SJSA1 (cell line): ENCODE measurements around the gene SIL1. TPM values are rescaled to one million over a fixed set of nuclear protein-coding genes. Genes with fewer than 3 reads are reported as not detected.

Experiments
- DNase-seq, 2 experiments: peaks; one replicate each; pipeline ENCODE4 v3.0.0-alpha.2; 2015 to 2020; ENCODE audit warnings: low spot score in 2 of 2, low read depth in 1 of 2
- H3K27ac ChIP-seq: fragments of 250-450 bp; sonication (Bioruptor Pico); 2 replicates; pipeline ENCODE4 v1.5.1; 2020; ENCODE audit warnings: mild to moderate bottlenecking, moderate library complexity
- H3K27me3 ChIP-seq: fragments of 250-450 bp; sonication (Bioruptor Pico); replicated peaks from 2 replicates; pipeline ENCODE4 v1.5.1; 2020; ENCODE audit warnings: mild to moderate bottlenecking, moderate library complexity
- H3K36me3 ChIP-seq: fragments of 250-450 bp; sonication (Bioruptor Pico); 2 replicates; pipeline ENCODE4 v1.5.1; 2020; ENCODE audit warnings: mild to moderate bottlenecking
- H3K4me1 ChIP-seq: fragments of 250-450 bp; sonication (Bioruptor Pico); replicated peaks from 2 replicates; pipeline ENCODE4 v1.6.1; 2021; ENCODE audit warnings: mild to moderate bottlenecking
- H3K4me3 ChIP-seq: fragments of 250-450 bp; sonication (Bioruptor Pico); 2 replicates; pipeline ENCODE4 v1.5.1; 2020; ENCODE audit warnings: mild to moderate bottlenecking
- H3K9me3 ChIP-seq: fragments of 250-450 bp; sonication (Bioruptor Pico); replicated peaks from 2 replicates; pipeline ENCODE4 v1.5.1; 2020; ENCODE audit warnings: mild to moderate bottlenecking
- total RNA-seq: library from RNA; depleted of rRNA; stranded (reverse); fragments of >200 nt; shearing (Covaris generic); gene quantifications from 2 replicates; pipeline ENCODE4 v1.2.3, GENCODE V29; 2014

SIL1 gene
- total RNA-seq, 1 experiment from 2014 or later = 58.2 TPM

GRCh38 chr5:138979684-138980280, 218.4 kb downstream of the SIL1 start:
- no peak overlapping the region for H3K27ac ChIP-seq
- no peak for DNase-seq
- H3K27me3 ChIP-seq = no peaks in the 10 kb centered on the region
- no peaks in the 10 kb centered on the region for H3K9me3 ChIP-seq
- H3K4me3 ChIP-seq = no peak overlapping the region
- H3K4me1 ChIP-seq = peaks cover 14% of the 10 kb centered on the region
- H3K36me3 ChIP-seq = no peaks in the 10 kb centered on the region; the same call in 1 of the 2 replicates

- no peaks in the 10 kb centered on the region for H3K9me3 ChIP-seq
- H3K36me3 ChIP-seq = no peaks in the 10 kb centered on the region; the same call in 1 of the 2 replicates
- DNase-seq = no peak
- H3K27ac ChIP-seq = no peak overlapping the region
- H3K27me3 ChIP-seq = no peaks in the 10 kb centered on the region
- H3K4me3 ChIP-seq = no peak overlapping the region
- H3K4me1 ChIP-seq = peaks cover 14% of the 10 kb centered on the region
Measured at GRCh38 chr5:138978581-138978980, 219.6 kb downstream of the SIL1 start.

GRCh38 chr5:138978080-138978479, 220.1 kb downstream of the SIL1 start:
- Histone ChIP-seq H3K36me3 (no peaks in the 10 kb centered on the region; the same call in 1 of the 2 replicates), H3K27ac (no peak overlapping the region; the same call in 1 of the 2 replicates), H3K4me1 (peaks cover 14% of the 10 kb centered on the region), H3K4me3 (no peak overlapping the region), H3K9me3 (no peaks in the 10 kb centered on the region), H3K27me3 (no peaks in the 10 kb centered on the region)
- DNase-seq = peak in 1 of 2 experiments; percentile 23

GRCh38 chr5:138975098-138975847, 222.9 kb downstream of the SIL1 start:
- peak in 1 of 2 experiments; percentile 20 for DNase-seq
- H3K9me3 ChIP-seq = no peaks in the 10 kb centered on the region
- H3K4me3 ChIP-seq = no peak overlapping the region
- H3K4me1 ChIP-seq = peaks cover 6% of the 10 kb centered on the region
- H3K36me3 ChIP-seq = no peaks in the 10 kb centered on the region; the same call in 1 of the 2 replicates
- no peak overlapping the region for H3K27ac ChIP-seq
- H3K27me3 ChIP-seq = no peaks in the 10 kb centered on the region

- no peak for DNase-seq
- no peaks in the 10 kb centered on the region for H3K9me3 ChIP-seq
- no peaks in the 10 kb centered on the region; the same call in 1 of the 2 replicates for H3K36me3 ChIP-seq
- no peaks in the 10 kb centered on the region for H3K27me3 ChIP-seq
- no peak overlapping the region for H3K4me3 ChIP-seq
- peaks cover 6% of the 10 kb centered on the region for H3K4me1 ChIP-seq
- H3K27ac ChIP-seq = no peak overlapping the region
Measured at GRCh38 chr5:138974227-138975063, 223.7 kb downstream of the SIL1 start.

GRCh38 chr5:138972836-138973235, 225.3 kb downstream of the SIL1 start:
- Histone ChIP-seq H3K4me1 (no peaks in the 10 kb centered on the region; the same call in none of the 2 replicates), H3K4me3 (no peak overlapping the region), H3K36me3 (no peaks in the 10 kb centered on the region; the same call in 1 of the 2 replicates), H3K27me3 (no peaks in the 10 kb centered on the region), H3K9me3 (no peaks in the 10 kb centered on the region), H3K27ac (no peak overlapping the region)
- DNase-seq = no peak

- no peak overlapping the region for H3K27ac ChIP-seq
- no peak for DNase-seq
- H3K36me3 ChIP-seq = no peaks in the 10 kb centered on the region; the same call in 1 of the 2 replicates
Measured at GRCh38 chr5:138972230-138972629, 225.9 kb downstream of the SIL1 start.

GRCh38 chr5:138969323-138970002, 228.7 kb downstream of the SIL1 start:
- no peaks in the 10 kb centered on the region for H3K36me3 ChIP-seq
- no peaks in the 10 kb centered on the region for H3K4me1 ChIP-seq
- H3K27me3 ChIP-seq = no peaks in the 10 kb centered on the region
- no peaks in the 10 kb centered on the region for H3K9me3 ChIP-seq
- DNase-seq = no peak
- no peak overlapping the region for H3K27ac ChIP-seq
- H3K4me3 ChIP-seq = no peak overlapping the region

More at GRCh38 chr5:138972230-138972629, 225.9 kb downstream of the SIL1 start:
- Histone ChIP-seq H3K4me3 (no peak overlapping the region), H3K27me3 (no peaks in the 10 kb centered on the region), H3K9me3 (no peaks in the 10 kb centered on the region), H3K4me1 (no peaks in the 10 kb centered on the region; the same call in 1 of the 2 replicates)

GRCh38 chr5:138968601-138969000, 229.6 kb downstream of the SIL1 start:
- no peaks in the 10 kb centered on the region for H3K27me3 ChIP-seq
- no peaks in the 10 kb centered on the region for H3K4me1 ChIP-seq
- no peak for DNase-seq
- no peak overlapping the region for H3K4me3 ChIP-seq
- H3K36me3 ChIP-seq = no peaks in the 10 kb centered on the region
- H3K27ac ChIP-seq = no peak overlapping the region
- H3K9me3 ChIP-seq = no peaks in the 10 kb centered on the region

- H3K4me1 ChIP-seq = no peaks in the 10 kb centered on the region
- DNase-seq = no peak
Measured at GRCh38 chr5:138967791-138968448, 230.2 kb downstream of the SIL1 start.

GRCh38 chr5:138966236-138966985, 231.8 kb downstream of the SIL1 start:
- no peak overlapping the region for H3K4me3 ChIP-seq
- H3K36me3 ChIP-seq = no peaks in the 10 kb centered on the region
- no peaks in the 10 kb centered on the region for H3K27me3 ChIP-seq
- DNase-seq = no peak
- no peaks in the 10 kb centered on the region for H3K9me3 ChIP-seq
- no peaks in the 10 kb centered on the region for H3K4me1 ChIP-seq
- no peak overlapping the region for H3K27ac ChIP-seq

More at GRCh38 chr5:138967791-138968448, 230.2 kb downstream of the SIL1 start:
- H3K27ac ChIP-seq = no peak overlapping the region
- H3K9me3 ChIP-seq = no peaks in the 10 kb centered on the region
- H3K27me3 ChIP-seq = no peaks in the 10 kb centered on the region
- no peaks in the 10 kb centered on the region for H3K36me3 ChIP-seq
- no peak overlapping the region for H3K4me3 ChIP-seq

- no peak overlapping the region for H3K27ac ChIP-seq
- DNase-seq = no peak
- H3K4me1 ChIP-seq = no peaks in the 10 kb centered on the region
- H3K4me3 ChIP-seq = no peak overlapping the region
- H3K27me3 ChIP-seq = no peaks in the 10 kb centered on the region
- H3K9me3 ChIP-seq = no peaks in the 10 kb centered on the region
- H3K36me3 ChIP-seq = no peaks in the 10 kb centered on the region
Measured at GRCh38 chr5:138965626-138966025, 232.5 kb downstream of the SIL1 start.
